HepG2 (cell line): ENCODE results near the gene ZNF90. TPM values are rescaled to one million over a fixed set of nuclear protein-coding genes. Genes with fewer than 3 reads are reported as not detected.

Experiments used
- ARID4A ChIP-seq: sonication (generic); formaldehyde crosslinking; IDR thresholded peaks from 2 replicates; pipeline ENCODE4 v1.5.0; 2020; ENCODE audit warnings: mild to moderate bottlenecking, missing genetic modification reagents, borderline replicate concordance
- ARNT2 ChIP-seq: sonication (generic); formaldehyde crosslinking; IDR thresholded peaks from 2 replicates; pipeline ENCODE4 v1.8.0; 2022; ENCODE audit warnings: mild to moderate bottlenecking, low read depth, missing genetic modification reagents, moderate library complexity
- KLF9 ChIP-seq: IDR thresholded peaks from 2 replicates; pipeline ENCODE4 v1.6.1; 2016; ENCODE audit warnings: low read depth
- NBN ChIP-seq: fragments of 450-650 bp; conservative IDR thresholded peaks from 2 replicates; pipeline ENCODE4 v1.6.1; 2017
- RXRA ChIP-seq: sonication (generic); formaldehyde crosslinking; IDR thresholded peaks from 2 replicates; pipeline ENCODE4 v1.5.1; 2020; ENCODE audit warnings: missing genetic modification reagents
- ZBTB40 ChIP-seq, 2 experiments: fragments of 450-650 bp in 1 of 2; sonication (generic) in 1 of 2; formaldehyde crosslinking in 1 of 2; IDR thresholded peaks; 2 replicates each; pipeline versions ENCODE4 v1.6.1 to v1.8.0; 2016 to 2022; ENCODE audit warnings: antibody characterized with exemption in 1 of 2, mild to moderate bottlenecking in 1 of 2, missing genetic modification reagents in 1 of 2
- ZFAT ChIP-seq: sonication (generic); formaldehyde crosslinking; conservative IDR thresholded peaks from 2 replicates; pipeline ENCODE4 v1.8.1; 2023; ENCODE audit warnings: missing genetic modification reagents, inconsistent platforms
- ZMYM3 ChIP-seq: sonication (generic); formaldehyde crosslinking; IDR thresholded peaks from 2 replicates; pipeline ENCODE4 v1.5.1; 2020; ENCODE audit warnings: mild to moderate bottlenecking, missing genetic modification reagents
- ZNF468 ChIP-seq: sonication (generic); formaldehyde crosslinking; IDR thresholded peaks from 2 replicates; pipeline ENCODE4 v1.8.0; 2022; ENCODE audit warnings: mild to moderate bottlenecking, moderate library complexity, missing genetic modification reagents
- ZNF503 ChIP-seq: sonication (generic); formaldehyde crosslinking; IDR thresholded peaks from 2 replicates; pipeline ENCODE4 v1.4.0; 2020; ENCODE audit warnings: missing genetic modification reagents
- ZNF510 ChIP-seq: sonication (generic); formaldehyde crosslinking; IDR thresholded peaks from 2 replicates; pipeline ENCODE4 v1.4.0; 2020; ENCODE audit warnings: low read depth, mild to moderate bottlenecking, missing genetic modification reagents
- ZNF768 ChIP-seq: sonication (generic); formaldehyde crosslinking; IDR thresholded peaks from 2 replicates; pipeline ENCODE4 v1.4.0; 2020; ENCODE audit warnings: missing genetic modification reagents
- ZNF780A ChIP-seq: sonication (generic); formaldehyde crosslinking; IDR thresholded peaks from 2 replicates; pipeline ENCODE4 v1.8.0; 2022; ENCODE audit warnings: mild to moderate bottlenecking, missing genetic modification reagents, moderate library complexity
- ZSCAN21 ChIP-seq: sonication (generic); formaldehyde crosslinking; IDR thresholded peaks from 2 replicates; pipeline ENCODE4 v1.8.0; 2022; ENCODE audit warnings: mild to moderate bottlenecking, missing genetic modification reagents, moderate library complexity, borderline replicate concordance
- polyA plus RNA-seq, 8 experiments: library from polyadenylated mRNA; depleted of rRNA in 3 of 8; stranded (reverse) in 7 of 8; unstranded in 1 of 8; fragments of >200 nt; fragmentation: Illumina TruSeq in 4 of 8; extraction: Trizol in 4 of 8; gene quantifications; 2 replicates each; pipeline versions ENCODE4 v1.2.1 to v1.2.3, GENCODE V29; 2011 to 2016; ENCODE audit warnings: low read depth in 4 of 8, missing spikeins in 1 of 8, mixed read lengths in 1 of 8; ENCODE audit not compliant: insufficient read depth in 1 of 8
- total RNA-seq, 5 experiments: library from RNA; depleted of rRNA; stranded (reverse); fragments of >200 nt; fragmentation: Illumina TruSeq; extraction: Trizol; gene quantifications; 2 replicates each; pipeline ENCODE4 v1.2.3, GENCODE V29; 2016; ENCODE audit warnings: low read depth in 1 of 5

Gene ZNF90
- total and polyA plus RNA-seq, 2 of the 13 experiments (the other 11 are each of a cell fraction or from before 2014, with no cell fraction given): 2.1 to 3.8 TPM

GRCh38 chr19:20077791-20078463, at the start of gene ZNF90 (continued):
- TF ChIP-seq KLF9 (CRISPR knock-in tag) (no peak), ZFAT (CRISPR knock-in tag) (no peak), ARNT2 (no peak), ZSCAN21 (0 out of 2 replicates have a peak, but pooled peaks have one; percentile 18), ZNF503 (CRISPR knock-in tag) (no peak), ZBTB40 (IDR thresholded peaks at IDR 0.05) (no peak), ZBTB40 (CRISPR knock-in tag; IDR thresholded peaks at IDR 0.05) (0 out of 2 replicates have a peak, but pooled peaks have one; percentile 24), ZNF780A (CRISPR knock-in tag) (no peak), ZNF510 (CRISPR knock-in tag) (no peak), ARID4A (CRISPR knock-in tag) (peak; percentile 60; the same call in 1 of the 2 replicates), RXRA (CRISPR knock-in tag) (no peak), NBN (no peak), ZMYM3 (CRISPR knock-in tag) (no peak), ZNF468 (CRISPR knock-in tag) (no peak), ZNF768 (no peak)
